Mucosa of descending colon (tissue), 3 donors: Measurements from ENCODE around the gene CAMK2B. TPM values are rescaled to one million over a fixed set of nuclear protein-coding genes. Genes with fewer than 3 reads are reported as not detected.
A peak's percentile ranks its signal among the peaks of the same experiment; 100 is the strongest.

Experiments
- ATAC-seq: fragments of 200-7000 bp; cut with Tn5 transposase; one replicate; pipeline ENCODE4 v1.9.1; 2020; ENCODE audit warnings: mild to moderate bottlenecking, moderate library complexity
- DNase-seq, 3 donors: peaks; one replicate each; pipeline ENCODE4 v3.0.0-alpha.2; 2020
- H3K36me3 ChIP-seq: fragments of 200-600 bp; one replicate; pipeline ENCODE4 v1.8.0; 2021; ENCODE audit warnings: low read depth, mild to moderate bottlenecking
- H3K4me1 ChIP-seq: fragments of 200-600 bp; one replicate; pipeline ENCODE4 v1.8.0; 2021; ENCODE audit warnings: low read depth, mild to moderate bottlenecking
- H3K4me3 ChIP-seq: fragments of 200-600 bp; one replicate; pipeline ENCODE4 v1.8.0; 2021; ENCODE audit warnings: mild to moderate bottlenecking
- H3K9me3 ChIP-seq: fragments of 200-600 bp; one replicate; pipeline ENCODE4 v1.8.0; 2021; ENCODE audit warnings: mild to moderate bottlenecking
- intact Hi-C, 2 donors: fragments of 100-400 bp; cut with DNase I in 1 of 2; cut with micrococcal nuclease in 1 of 2; formaldehyde crosslinking; loops; one replicate each; pipeline versions ENCODE4 v1.11.0 to v1.11.1; 2022; cut with DNase I, micrococcal nuclease
- total RNA-seq, 3 donors: library from RNA; stranded (reverse); fragmentation: NEBNext Ultra II Directional in 2 of 3; extraction: Animal tissue kit (Norgen Biotek cat#: 25700) in 2 of 3; gene quantifications; one replicate each; pipeline versions ENCODE4 v1.2.1 to v1.2.4, GENCODE V29; 2021 to 2023
- TF ChIP-seq, protein P1 (sequence below): fragments of 200-600 bp; IDR thresholded peaks from one replicate; pipeline ENCODE4 v1.8.0; 2022; ENCODE audit warnings: antibody characterized with exemption, mild to moderate bottlenecking
- donor health status: DM: no; HTN: no; CAD: no; lungs with moderate emphysema.
- donor health status: DM: no; HTN: no; CAD: no.
- donor health status: DM: no; HTN: yes; CAD: no.

Gene CAMK2B
- total RNA-seq, 3 donors from 2014 or later: 0.35 to 2.2 (median 0.87) TPM

DNA sequence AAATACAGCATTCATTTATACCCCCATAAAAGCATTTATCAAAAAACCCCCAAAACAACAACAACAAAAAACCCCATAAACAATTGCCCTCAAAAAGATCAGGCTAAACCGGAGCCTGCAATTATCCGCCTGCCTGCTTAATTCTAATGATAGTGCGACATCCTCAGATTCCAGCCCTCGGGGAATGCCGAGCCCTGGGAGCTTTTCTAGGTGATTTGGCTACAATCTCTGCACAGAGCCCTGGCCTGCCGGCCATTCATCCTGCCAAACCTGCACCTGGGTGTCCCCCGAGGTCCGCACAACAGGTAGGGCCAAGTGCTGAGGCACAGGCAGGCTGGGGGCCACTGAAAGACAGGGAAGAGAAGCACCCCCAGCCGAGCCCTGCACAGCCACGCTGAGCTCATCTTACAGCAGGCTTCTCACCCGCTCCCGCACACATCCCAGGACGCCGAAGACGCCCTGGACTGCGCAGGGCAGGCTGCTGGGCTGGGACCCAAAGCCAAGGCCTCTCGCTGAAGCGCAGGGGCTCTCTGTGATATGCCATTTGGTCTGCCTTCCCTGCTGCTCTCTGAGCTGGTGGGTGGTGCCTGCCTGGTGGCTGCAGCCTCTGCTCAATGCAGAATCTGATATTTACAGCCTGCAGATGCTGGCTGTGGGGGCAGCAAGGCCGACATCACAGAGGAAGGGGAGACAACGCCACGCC, 57.5 kb downstream of the CAMK2B start:
- intact Hi-C loops: no loop called here
- H3K4me1 ChIP-seq: no peaks in the 10 kb centered on the region
- no peak for ATAC-seq
- no peaks in the 10 kb centered on the region for H3K36me3 ChIP-seq
- no peaks in the 10 kb centered on the region for H3K9me3 ChIP-seq
- TF ChIP-seq, protein P1, sequence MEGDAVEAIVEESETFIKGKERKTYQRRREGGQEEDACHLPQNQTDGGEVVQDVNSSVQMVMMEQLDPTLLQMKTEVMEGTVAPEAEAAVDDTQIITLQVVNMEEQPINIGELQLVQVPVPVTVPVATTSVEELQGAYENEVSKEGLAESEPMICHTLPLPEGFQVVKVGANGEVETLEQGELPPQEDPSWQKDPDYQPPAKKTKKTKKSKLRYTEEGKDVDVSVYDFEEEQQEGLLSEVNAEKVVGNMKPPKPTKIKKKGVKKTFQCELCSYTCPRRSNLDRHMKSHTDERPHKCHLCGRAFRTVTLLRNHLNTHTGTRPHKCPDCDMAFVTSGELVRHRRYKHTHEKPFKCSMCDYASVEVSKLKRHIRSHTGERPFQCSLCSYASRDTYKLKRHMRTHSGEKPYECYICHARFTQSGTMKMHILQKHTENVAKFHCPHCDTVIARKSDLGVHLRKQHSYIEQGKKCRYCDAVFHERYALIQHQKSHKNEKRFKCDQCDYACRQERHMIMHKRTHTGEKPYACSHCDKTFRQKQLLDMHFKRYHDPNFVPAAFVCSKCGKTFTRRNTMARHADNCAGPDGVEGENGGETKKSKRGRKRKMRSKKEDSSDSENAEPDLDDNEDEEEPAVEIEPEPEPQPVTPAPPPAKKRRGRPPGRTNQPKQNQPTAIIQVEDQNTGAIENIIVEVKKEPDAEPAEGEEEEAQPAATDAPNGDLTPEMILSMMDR: no peak
- no peak overlapping the region for H3K4me3 ChIP-seq
- no peak for DNase-seq

DNA sequence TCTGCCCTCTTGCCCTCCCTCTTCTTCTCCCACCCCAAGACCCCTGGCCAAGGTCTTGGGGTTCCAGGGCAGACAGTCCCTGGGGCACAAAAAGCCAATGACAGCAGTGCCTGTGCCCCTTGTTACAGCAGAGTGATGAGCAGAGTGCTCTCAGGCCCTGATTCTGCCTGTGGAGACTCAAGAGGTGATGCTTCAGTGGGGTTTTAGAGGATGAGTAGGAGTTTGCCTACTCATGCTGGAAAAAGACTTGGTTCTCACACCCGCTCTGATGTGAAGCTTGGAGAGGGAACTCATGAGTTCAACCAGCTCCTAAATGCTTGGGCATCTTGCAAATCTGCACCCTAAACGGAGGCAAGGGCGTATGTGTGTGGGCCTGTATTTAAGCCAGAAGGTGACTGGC, 58.2 kb downstream of the CAMK2B start:
- DNase-seq (no peak), ATAC-seq (no peak)
- H3K4me1 ChIP-seq: no peaks in the 10 kb centered on the region
- no peaks in the 10 kb centered on the region for H3K36me3 ChIP-seq
- no peaks in the 10 kb centered on the region for H3K9me3 ChIP-seq
- TF ChIP-seq, protein P1: no peak
- intact Hi-C loops: no loop called here
- no peak overlapping the region for H3K4me3 ChIP-seq

DNA sequence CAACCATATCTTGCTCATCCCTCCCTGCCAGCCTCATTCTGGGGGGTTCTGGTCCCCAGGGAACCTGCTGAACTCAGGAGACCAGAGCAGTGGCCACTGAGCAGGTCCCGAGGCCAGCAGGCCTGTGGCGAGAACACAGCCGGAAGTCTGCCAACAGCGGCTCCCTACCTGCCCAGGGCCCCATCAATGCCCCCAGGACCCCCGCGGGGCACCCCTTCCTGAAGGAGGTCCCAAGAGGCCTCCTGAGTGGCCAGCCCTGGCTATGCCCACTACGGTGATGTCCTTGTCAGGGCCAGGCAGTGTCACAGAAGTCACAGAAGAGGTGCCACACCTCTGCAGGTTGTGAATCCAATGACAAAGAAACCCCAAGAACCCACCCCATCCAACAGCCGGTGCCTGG, 58.9 kb downstream of the CAMK2B start:
- intact Hi-C loops: no loop called here
- no peak for ATAC-seq
- H3K9me3 ChIP-seq: no peaks in the 10 kb centered on the region
- no peak overlapping the region for H3K4me3 ChIP-seq
- TF ChIP-seq, protein P1: no peak
- no peaks in the 10 kb centered on the region for H3K36me3 ChIP-seq
- no peaks in the 10 kb centered on the region for H3K4me1 ChIP-seq
- DNase-seq: no peak

DNA sequence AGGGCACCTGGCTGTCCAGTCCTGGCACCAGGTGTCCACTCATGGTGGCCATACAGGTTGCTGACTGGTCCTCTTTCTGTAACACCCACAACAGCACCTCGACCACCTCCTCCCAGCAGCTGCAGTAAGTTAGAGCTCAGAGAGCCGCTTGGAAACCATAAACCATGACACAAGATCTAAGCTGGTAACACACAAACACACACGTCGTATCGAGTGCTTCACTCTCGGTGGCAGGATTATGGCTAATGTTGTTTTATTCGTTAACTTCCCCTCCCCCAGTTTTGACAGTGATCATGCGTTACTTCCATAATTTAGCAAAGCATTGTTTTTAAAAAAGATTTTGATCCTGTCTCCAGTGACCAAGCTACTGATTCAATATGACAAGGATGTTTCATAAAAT, 59.7 kb downstream of the CAMK2B start:
- DNase-seq: no peak
- Histone ChIP-seq H3K4me3 (no peak overlapping the region), H3K36me3 (no peaks in the 10 kb centered on the region), H3K4me1 (no peaks in the 10 kb centered on the region), H3K9me3 (no peaks in the 10 kb centered on the region)
- intact Hi-C loops: no loop called here
- TF ChIP-seq, protein P1: no peak
- ATAC-seq: no peak

DNA sequence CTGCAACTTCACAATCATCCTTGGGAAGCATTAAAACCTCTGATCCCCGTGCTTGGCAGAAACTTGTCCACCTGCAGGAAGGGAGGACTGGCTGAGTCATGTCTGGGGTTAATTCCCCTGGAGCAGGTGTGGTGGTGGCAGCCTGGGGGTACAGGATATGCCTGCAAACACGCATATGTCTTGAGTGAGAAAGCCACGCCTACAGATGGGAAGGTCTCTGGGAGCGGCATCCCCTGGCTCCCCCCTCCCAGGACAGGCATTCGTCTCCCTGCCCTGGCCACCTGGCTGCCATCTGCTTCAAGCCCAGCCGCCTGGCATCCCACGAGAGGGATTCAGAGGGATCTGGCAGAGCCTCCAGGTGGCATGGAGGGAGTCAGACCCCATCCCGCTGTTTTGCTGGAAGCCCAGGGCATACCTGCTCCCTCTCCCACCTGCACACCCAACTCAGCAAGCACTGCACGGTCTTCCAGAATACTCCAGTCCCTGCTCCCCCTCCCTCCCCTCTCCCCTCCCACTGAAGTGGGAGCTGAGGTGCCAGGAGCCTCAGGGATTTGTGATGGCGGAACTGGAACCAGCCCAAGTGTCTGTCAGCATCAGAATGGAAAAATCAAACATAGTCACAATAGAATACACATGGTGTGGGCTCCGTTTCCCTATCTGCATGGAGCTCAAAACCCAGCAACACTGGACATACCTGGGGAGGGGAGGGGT, 61.0 kb downstream of the CAMK2B start:
- Histone ChIP-seq H3K36me3 (no peaks in the 10 kb centered on the region), H3K4me3 (no peak overlapping the region), H3K9me3 (no peaks in the 10 kb centered on the region), H3K4me1 (no peaks in the 10 kb centered on the region)
- intact Hi-C loops: no loop called here
- ATAC-seq: peak; percentile 30
- TF ChIP-seq, protein P1: no peak
- no peak for DNase-seq
